ENCODE measurements around the gene ZNF837.
"Not testable (repeated sequence)": the region's sequence is repeated elsewhere in the genome, so short reads cannot be mapped to it uniquely, and the experiment has no call there.

The ZNF837 gene

DNA sequence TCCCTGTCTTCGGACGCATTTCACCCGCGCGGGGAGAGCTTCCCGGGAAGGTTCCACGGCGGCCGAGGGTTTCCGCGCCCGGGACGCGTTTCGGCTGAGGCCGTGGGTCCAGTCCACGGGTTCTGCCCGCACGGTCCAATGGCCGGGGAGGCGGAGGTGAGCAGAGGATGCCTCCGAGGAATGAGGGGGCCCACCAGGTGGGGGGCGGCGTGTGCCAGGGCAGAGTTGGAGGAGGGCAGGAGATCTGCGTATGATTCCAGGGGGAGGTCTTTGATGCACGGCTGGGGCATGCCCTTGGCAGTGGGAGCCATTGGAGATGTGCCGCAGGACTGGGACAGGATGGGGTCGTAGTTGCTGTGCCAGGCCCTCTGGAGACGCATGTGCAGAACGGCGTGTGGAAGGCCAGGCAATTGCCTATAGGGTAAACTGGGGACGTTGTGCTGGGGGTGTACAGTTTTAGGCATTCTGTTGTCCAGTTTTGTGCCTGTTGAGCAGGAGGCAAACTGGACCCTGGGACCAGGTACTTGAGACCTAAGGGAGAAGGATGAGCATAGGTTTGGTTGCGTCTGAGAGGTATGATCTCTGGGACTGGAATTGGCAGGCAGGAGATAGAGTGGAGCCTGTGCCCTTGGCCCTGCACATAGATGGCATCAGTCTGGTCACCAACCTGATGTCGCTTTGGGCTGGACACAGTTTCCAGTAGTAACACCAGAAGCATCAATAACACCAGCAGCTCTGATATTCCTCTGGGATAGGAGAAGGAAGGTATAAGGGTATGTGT is 28.4 kb upstream of the ZNF837 start:
- peak overlapping the region; percentile 87 for H3K27ac ChIP-seq
- peak overlapping the region; percentile 74 for H3K9ac ChIP-seq
- peaks cover 24% of the 10 kb centered on the region for H3K79me2 ChIP-seq

DNA sequence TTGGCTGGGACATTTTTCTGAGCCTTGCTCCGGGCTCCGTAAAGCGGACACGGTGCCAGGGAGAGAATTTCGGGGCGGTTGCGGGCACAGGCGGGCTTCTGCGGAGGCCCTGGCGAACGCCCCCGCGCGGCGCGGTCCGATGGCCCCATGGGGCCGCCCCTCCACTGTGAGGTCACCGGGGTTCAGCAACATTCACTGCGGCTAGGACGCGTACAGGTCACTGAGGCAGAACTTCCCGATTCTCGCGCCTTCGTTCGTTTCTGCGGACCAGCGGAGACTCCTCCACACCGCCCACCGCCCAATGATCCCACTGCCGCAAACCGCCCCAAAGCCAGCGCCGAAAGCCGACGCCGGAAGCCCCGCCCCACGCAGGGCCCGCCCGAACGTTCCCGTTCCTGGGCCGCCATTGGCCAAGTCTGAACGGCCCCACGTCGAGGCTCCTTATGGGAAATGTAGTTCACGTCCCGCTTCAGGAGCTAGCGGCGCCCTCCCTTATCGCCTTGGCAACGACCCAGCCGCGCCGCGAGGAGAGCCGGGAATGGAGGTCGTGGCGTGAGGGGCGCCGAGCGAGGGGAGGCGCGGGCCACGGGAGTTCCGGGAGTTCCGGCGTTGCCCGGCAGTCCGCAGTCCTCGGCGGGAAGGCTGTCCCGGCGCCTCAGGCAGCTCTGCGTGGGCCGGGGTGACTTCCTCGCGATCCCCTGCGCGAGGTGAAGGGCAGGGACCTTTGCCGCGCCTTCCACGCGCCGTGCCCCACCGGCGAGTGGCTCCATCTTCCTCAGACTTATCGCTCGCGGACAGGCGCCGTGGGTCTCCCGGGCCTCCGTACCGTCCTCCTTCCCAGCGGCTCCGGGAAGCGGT is 27.6 kb upstream of the ZNF837 start, which contains the start of gene ZNF584:
TSS of gene ZNF584 (plus strand) at position 498 of the 858 bp plus-strand sequence. CDS start 499 bp downstream, outside the sequence.
- TF ChIP-seq CTCF (IDR thresholded peaks at IDR 0.05), result no peak
- H3K27me3 ChIP-seq (ENCODE audit: control insufficient read depth, insufficient read depth, low read length), result no peaks in the 10 kb centered on the region
- H3K27ac ChIP-seq, result peak within 1 kb of the TSS; percentile 87
- H3K4me3 ChIP-seq (ENCODE audit: low read depth, low read length), result peak within 1 kb of the TSS; percentile 89
- H2AFZ ChIP-seq, result peak within 1 kb of the TSS; percentile 96
- H3K36me3 ChIP-seq (ENCODE audit: control insufficient read depth, insufficient read depth, low read length), result no peaks in the 10 kb centered on the region
- peak within 1 kb of the TSS; percentile 92 for H3K9ac ChIP-seq
- H3K9me3 ChIP-seq (ENCODE audit: control insufficient read depth, low read length), result no peaks in the 10 kb centered on the region
- H3K4me1 ChIP-seq, result peaks cover 9% of the 10 kb centered on the region
- H3K4me2 ChIP-seq (ENCODE audit: low read length), result peak within 1 kb of the TSS; percentile 89
- peaks cover 19% of the 10 kb centered on the region for H3K79me2 ChIP-seq

More for the DNA sequence above, 28.4 kb upstream of the ZNF837 start:
- Histone ChIP-seq H3K9me3 (ENCODE audit: control insufficient read depth, low read length) (no peaks in the 10 kb centered on the region), H3K4me3 (ENCODE audit: low read depth, low read length) (peak overlapping the region; percentile 89), H3K4me2 (ENCODE audit: low read length) (peak overlapping the region; percentile 89), H3K27me3 (ENCODE audit: control insufficient read depth, insufficient read depth, low read length) (no peaks in the 10 kb centered on the region), H3K4me1 (peaks cover 9% of the 10 kb centered on the region), H2AFZ (peak overlapping the region; percentile 96), H3K36me3 (ENCODE audit: control insufficient read depth, insufficient read depth, low read length) (no peaks in the 10 kb centered on the region)
- no peak for TF ChIP-seq CTCF (IDR thresholded peaks at IDR 0.05)

- Histone ChIP-seq H3K4me2 (ENCODE audit: low read length) (peak overlapping the region; percentile 89), H3K4me3 (ENCODE audit: low read depth, low read length) (peak overlapping the region; percentile 89), H3K27ac (peak overlapping the region; percentile 87), H3K4me1 (peaks cover 9% of the 10 kb centered on the region), H3K27me3 (ENCODE audit: control insufficient read depth, insufficient read depth, low read length) (no peaks in the 10 kb centered on the region), H3K9ac (peak overlapping the region; percentile 92), H3K9me3 (ENCODE audit: control insufficient read depth, low read length) (no peaks in the 10 kb centered on the region), H3K79me2 (peaks cover 16% of the 10 kb centered on the region), H2AFZ (peak overlapping the region; percentile 96), H3K36me3 (ENCODE audit: control insufficient read depth, insufficient read depth, low read length) (no peaks in the 10 kb centered on the region)
- no peak for TF ChIP-seq CTCF (IDR thresholded peaks at IDR 0.05)
Observed at GRCh38 chr19:58407658-58408151, 26.9 kb upstream of the ZNF837 start.

GRCh38 chr19:58406818-58407657 is 26.2 kb upstream of the ZNF837 start:
- Histone ChIP-seq H3K36me3 (ENCODE audit: control insufficient read depth, insufficient read depth, low read length) (no peaks in the 10 kb centered on the region), H3K4me1 (peaks cover 9% of the 10 kb centered on the region), H3K27me3 (ENCODE audit: control insufficient read depth, insufficient read depth, low read length) (no peaks in the 10 kb centered on the region), H2AFZ (no peak overlapping the region), H3K4me3 (ENCODE audit: low read depth, low read length) (peak overlapping the region; percentile 89), H3K9me3 (ENCODE audit: control insufficient read depth, low read length) (no peaks in the 10 kb centered on the region), H3K4me2 (ENCODE audit: low read length) (peak overlapping the region; percentile 89), H3K79me2 (peaks cover 14% of the 10 kb centered on the region), H3K9ac (no peak overlapping the region), H3K27ac (peak overlapping the region; percentile 87)
- TF ChIP-seq CTCF (IDR thresholded peaks at IDR 0.05), result peak; percentile 30

- not testable (repeated sequence) for H3K4me3 ChIP-seq (ENCODE audit: low read depth, low read length); H3K36me3 ChIP-seq (ENCODE audit: control insufficient read depth, insufficient read depth, low read length); H3K9me3 ChIP-seq (ENCODE audit: control insufficient read depth, low read length); H3K27ac ChIP-seq; H3K9ac ChIP-seq; H3K4me2 ChIP-seq (ENCODE audit: low read length); H3K79me2 ChIP-seq; H3K4me1 ChIP-seq; H2AFZ ChIP-seq; H3K27me3 ChIP-seq (ENCODE audit: control insufficient read depth, insufficient read depth, low read length)
Observed at GRCh38 chr19:58403920-58404478, 23.2 kb upstream of the ZNF837 start.

Measured in parathyroid adenoma (tissue), 2 donors.